ENCODE data around the gene ELAVL4. TPM values are rescaled to one million over a fixed set of nuclear protein-coding genes. Genes with fewer than 3 reads are reported as not detected.

ELAVL4 gene
- total and polyA plus RNA-seq, 9 donors = not detected

DNA sequence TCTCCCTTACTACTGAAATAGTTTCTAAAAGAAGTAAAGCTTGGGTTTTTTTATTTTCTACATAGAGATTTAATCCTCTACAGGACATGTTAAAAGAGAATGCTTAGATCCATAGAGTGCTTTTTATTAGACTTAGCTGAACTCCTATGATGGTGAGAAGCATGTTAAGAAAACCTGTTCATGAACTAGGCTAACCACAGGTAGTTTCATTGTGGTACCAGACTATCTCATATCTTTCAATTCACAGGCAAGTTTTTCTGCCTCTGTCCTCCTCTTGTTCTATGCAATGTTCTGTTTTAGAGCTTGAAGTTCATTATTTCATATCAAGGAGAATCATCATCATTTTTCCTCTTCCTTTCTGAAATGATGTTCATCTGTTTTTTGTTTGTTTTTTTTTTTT, 65.4 kb downstream of the ELAVL4 start:
- H3K36me3 ChIP-seq = no peaks in the 10 kb centered on the region
- intact Hi-C loops (cut with DNase I) = no loop called here
- H3K27ac ChIP-seq = no peak overlapping the region
- TF ChIP-seq EP300 (IDR thresholded peaks at IDR 0.05) (no peak), POLR2A (IDR thresholded peaks at IDR 0.05) (no peak), CTCF (IDR thresholded peaks at IDR 0.05) (no peak)
- no peaks in the 10 kb centered on the region for H3K4me1 ChIP-seq (ENCODE audit: insufficient read depth)
- no peaks in the 10 kb centered on the region for H3K9me3 ChIP-seq
- DNase-seq = no peak
- no peak overlapping the region for H3K4me3 ChIP-seq
- H3K27me3 ChIP-seq = no peaks in the 10 kb centered on the region

DNA sequence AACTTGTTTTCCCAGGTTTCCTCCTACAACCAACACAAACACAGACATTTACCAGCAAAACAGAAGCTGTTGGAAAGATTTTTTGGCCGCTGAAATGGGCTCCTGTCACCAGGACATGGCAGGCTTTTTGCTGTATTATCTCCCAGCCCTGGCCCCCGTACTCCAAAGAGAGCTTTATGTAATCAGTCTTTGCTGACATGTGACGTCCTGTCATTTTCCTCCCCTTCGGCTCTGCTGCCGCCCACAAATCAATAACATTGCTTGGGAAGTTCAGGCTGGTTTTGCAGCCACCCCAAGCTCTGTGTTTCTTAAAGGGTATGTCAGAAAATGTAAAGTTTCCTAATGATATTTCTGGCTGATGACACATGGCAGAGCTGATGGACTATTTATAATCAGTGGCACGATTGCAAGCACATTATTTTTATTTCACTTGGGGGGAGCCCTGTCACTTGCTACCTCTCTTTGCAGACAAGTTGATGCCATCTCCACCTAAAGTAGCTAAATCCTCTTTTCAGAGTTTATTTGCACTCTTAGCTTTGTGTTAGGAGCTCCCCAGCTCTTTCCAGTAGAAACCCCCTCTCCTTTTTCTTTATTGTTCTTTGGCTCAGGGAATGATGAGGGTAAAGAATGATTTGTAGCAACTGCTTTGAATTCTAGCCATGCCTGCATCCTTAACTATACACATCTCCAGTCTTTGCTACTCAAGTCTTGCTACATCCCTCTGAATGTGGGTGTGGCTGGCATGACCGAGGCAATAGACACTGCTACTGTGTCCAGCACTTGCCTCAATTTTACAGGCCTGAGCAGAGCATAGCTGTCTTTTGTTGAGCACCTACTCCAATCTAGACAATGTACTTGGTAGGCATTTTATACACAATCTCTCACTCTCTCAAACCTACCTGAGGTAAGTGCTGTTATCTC, 67.3 kb downstream of the ELAVL4 start:
- H3K36me3 ChIP-seq = no peaks in the 10 kb centered on the region
- TF ChIP-seq EP300 (IDR thresholded peaks at IDR 0.05) = no peak
- TF ChIP-seq POLR2A (IDR thresholded peaks at IDR 0.05) = no peak
- no peak for TF ChIP-seq CTCF (IDR thresholded peaks at IDR 0.05)
- H3K27ac ChIP-seq = no peak overlapping the region
- no peaks in the 10 kb centered on the region for H3K27me3 ChIP-seq
- WGBS, 3 donors = 52 to 61% (median 54%) methylated on average over 7 of the region's 7 CpGs
- no peak overlapping the region for H3K4me3 ChIP-seq
- no peaks in the 10 kb centered on the region for H3K9me3 ChIP-seq
- H3K4me1 ChIP-seq (ENCODE audit: insufficient read depth) = no peaks in the 10 kb centered on the region
- DNase-seq = no peak
- intact Hi-C loops (cut with DNase I) = no loop called here

DNA sequence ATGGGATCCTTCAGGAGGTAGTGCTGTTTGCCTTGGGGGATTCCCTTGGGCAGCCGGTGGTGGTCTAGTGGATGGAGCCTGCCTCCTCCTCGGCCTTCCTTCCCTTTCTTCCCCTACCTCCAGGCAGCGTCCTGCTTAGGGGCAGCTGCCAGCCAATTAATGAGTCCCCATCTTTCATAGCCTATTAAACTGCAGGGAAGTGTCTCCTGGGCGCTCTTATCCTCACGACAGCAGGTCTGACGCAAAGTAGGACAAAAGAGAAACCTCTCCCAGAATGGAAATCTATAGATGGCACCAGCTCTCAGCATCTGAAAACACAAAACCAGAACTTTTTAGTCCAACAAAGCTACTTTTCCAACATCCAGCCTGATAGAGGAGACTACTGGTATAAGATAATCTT, 69.3 kb downstream of the ELAVL4 start:
- Histone ChIP-seq H3K36me3 (no peaks in the 10 kb centered on the region), H3K27me3 (no peaks in the 10 kb centered on the region), H3K9me3 (no peaks in the 10 kb centered on the region), H3K27ac (no peak overlapping the region), H3K4me3 (no peak overlapping the region), H3K4me1 (ENCODE audit: insufficient read depth) (no peaks in the 10 kb centered on the region)
- intact Hi-C loops (cut with DNase I) = no loop called here
- TF ChIP-seq POLR2A (IDR thresholded peaks at IDR 0.05) (no peak), CTCF (IDR thresholded peaks at IDR 0.05) (no peak), EP300 (IDR thresholded peaks at IDR 0.05) (no peak)
- WGBS, 3 donors = 73 to 80% (median 74%) methylated on average over 6 of the region's 6 CpGs
- no peak for DNase-seq

- intact Hi-C loops (cut with DNase I) = no loop called here
- H3K4me3 ChIP-seq = no peak overlapping the region
- WGBS, 3 donors = 21 to 34% (median 21%) methylated on average over 2 of the region's 2 CpGs
- no peaks in the 10 kb centered on the region for H3K9me3 ChIP-seq
- H3K27ac ChIP-seq = no peak overlapping the region
- no peaks in the 10 kb centered on the region for H3K36me3 ChIP-seq
- no peaks in the 10 kb centered on the region for H3K27me3 ChIP-seq
- no peak for DNase-seq
- TF ChIP-seq CTCF (IDR thresholded peaks at IDR 0.05) (no peak), EP300 (IDR thresholded peaks at IDR 0.05) (no peak), POLR2A (IDR thresholded peaks at IDR 0.05) (no peak)
- H3K4me1 ChIP-seq (ENCODE audit: insufficient read depth) = no peaks in the 10 kb centered on the region
These were observed 70.9 kb downstream of the ELAVL4 start for GRCh38 chr1:50179639-50180038.

All from ovary (tissue), 9 donors.